MM.1S (cell line): ENCODE measurements around the gene GOLIM4.

ENCODE experiments used
- CTCF ChIP-seq: fragments of 300-600 bp; sonication (generic); IDR thresholded peaks from 2 replicates; pipeline ENCODE4 v1.5.1; 2016; ENCODE audit warnings: antibody characterized with exemption, low read length, mixed read lengths
- EZH2 ChIP-seq: fragments of 300-600 bp; sonication (generic); optimal IDR thresholded peaks from 2 replicates; pipeline ENCODE3; 2017; ENCODE audit warnings: low read depth, mild to moderate bottlenecking, antibody characterized with exemption, low read length, mixed read lengths
- EZH2phosphoT487 ChIP-seq: fragments of 300-600 bp; sonication (generic); IDR thresholded peaks from 2 replicates; pipeline ENCODE4 v1.6.1; 2018; ENCODE audit warnings: antibody characterized with exemption, low read length

- TF ChIP-seq CTCF (no peak), EZH2 (no peak), EZH2phosphoT487 (no peak)
These were observed 44.2 kb upstream of the GOLIM4 start for GRCh38 chr3:168139947-168140346.
